Melanocyte of skin (primary cell): ENCODE measurements around the gene MSTO1. TPM values are rescaled to one million over a fixed set of nuclear protein-coding genes. Genes with fewer than 3 reads are reported as not detected.

Source experiments
- small RNA-seq, 2 donors: library from RNA; depleted of rRNA; stranded (forward); fragments of <200 nt; gene quantifications; one replicate each; pipeline ENCODE3, GENCODE V24; 2012
- total RNA-seq, 2 donors: library from RNA; depleted of rRNA; stranded (reverse); fragments of >200 nt; gene quantifications; 2 replicates each; pipeline ENCODE4 v1.2.3, GENCODE V29; 2012

MSTO1 gene
- total RNA-seq = 10 to 100 TPM; 17.6 to 31.0 TPM

GRCh38 chr1:155609515-155610256 is at the start of gene MSTO1:
TSS of gene MSTO1 (plus strand) at chr1:155610218. CDS start at chr1:155610249, 31 bp downstream.

DNA sequence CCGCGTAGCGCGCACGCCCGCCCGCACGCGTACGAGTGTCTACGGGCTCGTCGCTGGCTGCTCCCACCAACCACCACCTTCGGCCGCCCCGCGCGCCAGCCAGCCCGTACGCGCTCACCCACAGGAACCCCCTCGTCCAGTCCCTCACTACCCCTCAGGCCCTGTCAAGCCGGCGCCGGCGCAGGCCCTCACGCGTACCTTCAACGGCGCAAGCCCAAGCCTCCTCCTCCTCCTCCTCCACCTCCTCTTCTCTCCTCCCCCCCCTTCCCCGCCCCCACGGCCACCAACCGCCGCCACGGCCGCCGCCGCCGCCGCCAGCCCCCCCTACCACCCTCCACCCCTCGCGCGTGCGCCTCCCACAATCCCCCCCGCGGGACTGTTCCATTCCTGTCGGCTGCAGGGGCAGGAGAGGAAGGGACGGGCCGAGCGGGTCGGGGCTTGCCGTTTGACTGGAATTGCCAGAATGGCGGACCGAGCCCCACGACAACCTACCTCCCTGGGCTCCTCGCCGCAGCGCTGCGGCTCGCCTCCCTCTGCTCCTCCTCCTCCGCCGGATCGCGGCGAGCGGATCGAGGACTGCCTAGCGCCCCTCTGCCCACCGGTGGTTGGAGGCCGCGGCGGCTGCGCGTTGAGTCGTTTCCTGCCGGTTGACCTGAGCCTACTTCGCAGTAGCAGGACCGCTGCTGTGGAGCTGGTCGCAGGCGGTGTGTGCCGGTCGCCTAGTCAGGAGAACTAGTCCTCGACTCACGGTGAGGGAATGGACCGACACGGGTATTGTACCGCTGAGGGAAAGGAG is 47.2 kb upstream of the MSTO1 start, which contains the start of gene ASH1L:
ASH1L (minus strand) TSS at position 223 of the 796 bp plus-strand sequence. CDS start 41,284 bp downstream, outside the sequence.

Small RNA genes lying within 50 kb of the gene (small RNA-seq; reads per million reads assigned to genes)
- 0 reads per million in 2 donors for gene AL353807.4

Other genes starting within 250 kb of the MSTO1 start
- 10 to 100 TPM; 19.6 to 23.3 TPM for gene ASH1L, start 47.4 kb upstream of the MSTO1 start, total RNA-seq
- 10 to 100 TPM; 50.3 to 54.4 TPM for gene YY1AP1, start 78.6 kb downstream of the MSTO1 start, total RNA-seq
- gene DAP3, start 78.9 kb downstream of the MSTO1 start, total RNA-seq = 100 to 1,000 TPM in 1 of 2 donors, 10 to 100 TPM in 1; 65.7 to 100 TPM
- 10 to 100 TPM; 30.6 to 31.6 TPM for gene GON4L, start 247.0 kb downstream of the MSTO1 start, total RNA-seq
- gene SYT11, start 249.3 kb downstream of the MSTO1 start, total RNA-seq = 10 to 100 TPM; 19.0 to 21.0 TPM